Body of pancreas (tissue), 4 donors: ENCODE measurements around the gene HIBCH. TPM values are rescaled to one million over a fixed set of nuclear protein-coding genes. Genes with fewer than 3 reads are reported as not detected.

ENCODE experiments used
- ATAC-seq: fragments of 150-250 bp; one replicate; pipeline ENCODE4 v1.9.1; 2016
- DNase-seq, 4 donors: peaks; one replicate each; pipeline ENCODE4 v3.0.0-alpha.2; 2019
- H3K27ac ChIP-seq, 4 donors: fragments of 200-600 bp; sonication (generic); 1 replicate in 3 of 4; 2 replicates in 1 of 4; pipeline versions ENCODE4 v1.5.1 to v1.6.1; 2016 to 2019; ENCODE audit warnings: mild to moderate bottlenecking in 1 of 4, mixed read lengths in 1 of 4, moderate library complexity in 1 of 4
- H3K27me3 ChIP-seq, 2 donors: fragments of 200-600 bp; sonication (generic); one replicate each; pipeline ENCODE4 v1.6.0; 2016; ENCODE audit warnings: mild to moderate bottlenecking in 1 of 2
- H3K36me3 ChIP-seq, 2 donors: fragments of 200-600 bp; sonication (generic); replicated peaks in 1 of 2; 2 replicates each; pipeline ENCODE4 v1.5.1; 2016; ENCODE audit warnings: low read depth in 2 of 2; ENCODE audit not compliant: insufficient read depth in 1 of 2
- H3K4me1 ChIP-seq: fragments of 200-600 bp; sonication (generic); one replicate; pipeline ENCODE4 v1.6.0; 2016
- H3K4me3 ChIP-seq, 2 donors: fragments of 200-600 bp; sonication (generic); 1 replicate in 1 of 2; 2 replicates in 1 of 2; pipeline ENCODE4 v1.5.1; 2016 to 2019
- H3K9me3 ChIP-seq, 3 donors: fragments of 200-600 bp; sonication (generic); 1 replicate in 2 of 3; 2 replicates in 1 of 3; pipeline ENCODE4 v1.5.1; 2016
- POLR2A ChIP-seq, 3 donors: fragments of 450-650 bp; IDR thresholded peaks; one replicate each; pipeline ENCODE4 v1.6.1; 2016; ENCODE audit warnings: antibody characterized with exemption in 3 of 3, mild to moderate bottlenecking in 2 of 3
- WGBS, 2 donors: methylation state at CpG; one replicate each; pipeline ENCODE4 v1.1.5; 2017; 5-methylcytosine and 5-hydroxymethylcytosine counted together
- intact Hi-C: fragments of 100-400 bp; cut with DNase I; formaldehyde crosslinking; loops from one replicate; pipeline ENCODE4 v1.15.1; 2023
- total RNA-seq, 2 donors: library from RNA; depleted of rRNA; stranded (reverse); fragments of >200 nt; gene quantifications; one replicate each; pipeline ENCODE4 v1.1.0, GENCODE V29; 2016
- TF ChIP-seq, protein P1 (sequence below), 7 experiments: fragments of 450-650 bp in 4 of 7; fragments of 200-600 bp in 3 of 7; sonication (generic) in 3 of 7; IDR thresholded peaks; one replicate each; pipeline ENCODE4 v1.5.1; 2016 to 2019; ENCODE audit warnings: antibody characterized with exemption in 7 of 7

The HIBCH gene
- total RNA-seq, 2 donors from 2014 or later: 19.4 to 21.3 TPM

DNA sequence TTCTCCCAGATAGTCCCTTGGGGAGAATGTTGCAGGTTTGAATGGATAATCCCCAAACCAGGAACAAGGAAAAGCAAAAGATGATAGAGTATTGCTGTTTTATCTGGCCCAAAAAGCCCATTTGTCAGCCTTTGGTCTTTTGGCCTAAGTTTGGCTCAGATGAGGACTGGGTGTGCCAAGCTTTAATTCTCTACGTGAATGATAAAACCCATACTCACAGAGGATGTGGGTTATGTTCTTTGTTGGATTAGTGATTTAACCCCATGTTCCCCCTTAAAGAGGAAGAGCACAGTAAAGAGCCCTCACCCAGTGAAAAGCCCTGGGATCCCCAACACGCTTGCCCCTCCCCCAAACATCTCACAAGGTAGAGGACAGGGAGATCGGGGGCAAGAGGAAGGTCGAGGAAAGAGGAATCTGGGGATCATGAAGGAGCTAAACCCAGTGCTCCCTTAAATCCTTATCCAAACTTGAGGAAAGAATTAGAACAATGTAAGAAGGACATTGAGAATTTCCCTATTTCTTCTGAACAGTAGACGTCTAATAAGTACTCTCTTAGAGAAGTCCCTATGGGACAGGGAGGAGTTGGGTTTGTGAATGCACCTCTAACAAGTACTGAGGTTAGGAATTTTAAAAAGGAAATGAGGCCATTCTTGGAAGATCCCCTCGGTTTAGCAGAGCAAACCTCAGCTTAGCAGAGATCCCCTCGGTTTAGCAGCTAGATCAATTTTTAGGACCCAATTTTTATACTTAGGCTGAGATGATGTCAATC lies 105.0 kb downstream of the HIBCH start:
- no peak for ATAC-seq
- no peak overlapping the region for H3K4me3 ChIP-seq
- DNase-seq: no peak
- WGBS, 2 donors: 76 to 77% methylated on average over 7 of the region's 7 CpGs
- H3K36me3 ChIP-seq: peaks cover 0 to 8% of the 10 kb centered on the region in 2 donors
- no peaks in the 10 kb centered on the region for H3K9me3 ChIP-seq
- no peaks in the 10 kb centered on the region for H3K4me1 ChIP-seq
- no peak for TF ChIP-seq POLR2A (IDR thresholded peaks at IDR 0.05)
- TF ChIP-seq, protein P1, sequence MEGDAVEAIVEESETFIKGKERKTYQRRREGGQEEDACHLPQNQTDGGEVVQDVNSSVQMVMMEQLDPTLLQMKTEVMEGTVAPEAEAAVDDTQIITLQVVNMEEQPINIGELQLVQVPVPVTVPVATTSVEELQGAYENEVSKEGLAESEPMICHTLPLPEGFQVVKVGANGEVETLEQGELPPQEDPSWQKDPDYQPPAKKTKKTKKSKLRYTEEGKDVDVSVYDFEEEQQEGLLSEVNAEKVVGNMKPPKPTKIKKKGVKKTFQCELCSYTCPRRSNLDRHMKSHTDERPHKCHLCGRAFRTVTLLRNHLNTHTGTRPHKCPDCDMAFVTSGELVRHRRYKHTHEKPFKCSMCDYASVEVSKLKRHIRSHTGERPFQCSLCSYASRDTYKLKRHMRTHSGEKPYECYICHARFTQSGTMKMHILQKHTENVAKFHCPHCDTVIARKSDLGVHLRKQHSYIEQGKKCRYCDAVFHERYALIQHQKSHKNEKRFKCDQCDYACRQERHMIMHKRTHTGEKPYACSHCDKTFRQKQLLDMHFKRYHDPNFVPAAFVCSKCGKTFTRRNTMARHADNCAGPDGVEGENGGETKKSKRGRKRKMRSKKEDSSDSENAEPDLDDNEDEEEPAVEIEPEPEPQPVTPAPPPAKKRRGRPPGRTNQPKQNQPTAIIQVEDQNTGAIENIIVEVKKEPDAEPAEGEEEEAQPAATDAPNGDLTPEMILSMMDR (IDR thresholded peaks at IDR 0.05): no peak
- H3K27ac ChIP-seq: no peak overlapping the region
- H3K27me3 ChIP-seq: no peaks in the 10 kb centered on the region
- intact Hi-C loops: no loop called here

DNA sequence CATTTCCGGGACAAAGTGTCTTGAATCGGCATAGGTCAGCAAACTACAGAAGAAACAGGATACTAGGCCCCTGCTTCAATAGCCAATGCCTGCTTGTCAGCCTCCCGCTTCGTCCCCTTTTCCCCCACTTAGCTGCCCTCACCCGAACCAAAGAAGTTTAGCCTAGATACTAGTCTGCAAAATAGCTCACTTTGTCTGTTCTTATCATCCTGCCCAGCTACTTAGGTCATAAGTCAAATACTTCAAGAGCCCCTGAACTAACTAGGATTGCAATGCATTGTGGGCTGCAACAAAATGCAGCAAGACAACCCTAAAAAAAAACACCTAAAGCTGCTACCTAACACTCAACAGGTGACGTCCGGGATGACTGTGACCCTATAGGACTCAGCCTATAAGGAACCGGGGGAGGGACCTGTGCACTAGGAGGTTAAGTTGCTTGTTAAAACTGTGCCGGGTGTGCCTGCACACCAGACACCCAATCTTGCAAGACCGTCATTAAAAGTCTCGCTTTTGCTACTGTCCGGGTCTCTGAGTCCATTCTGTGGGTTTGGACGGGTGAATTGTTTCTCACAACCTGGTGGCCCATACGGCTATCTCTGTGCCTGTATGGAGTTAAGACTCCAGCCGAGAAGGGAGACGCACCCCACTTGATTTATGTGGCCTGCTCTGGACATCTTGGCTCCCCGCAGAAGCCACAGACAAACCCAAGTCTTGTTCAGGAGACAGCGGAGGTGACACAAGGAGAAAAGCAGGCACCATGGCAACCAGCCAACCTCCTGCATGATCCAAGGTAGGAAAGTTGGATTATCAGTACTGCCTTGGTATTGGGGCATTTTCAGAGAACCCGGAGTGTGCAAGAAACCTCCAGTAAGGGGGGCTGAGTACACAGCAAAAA lies 105.9 kb downstream of the HIBCH start:
- Histone ChIP-seq H3K27ac (no peak overlapping the region), H3K9me3 (no peaks in the 10 kb centered on the region), H3K4me1 (no peaks in the 10 kb centered on the region), H3K36me3 (peaks cover 0 to 8% of the 10 kb centered on the region in 2 donors), H3K4me3 (no peak overlapping the region), H3K27me3 (no peaks in the 10 kb centered on the region)
- 91 to 95% methylated on average over 18 to 19 of the region's 19 CpGs for WGBS, 2 donors
- ATAC-seq (no peak), DNase-seq (peak in 1 of 4 donors; percentile 30)
- TF ChIP-seq POLR2A (IDR thresholded peaks at IDR 0.05): no peak
- TF ChIP-seq, protein P1 (IDR thresholded peaks at IDR 0.05): no peak
- intact Hi-C loops: no loop called here

DNA sequence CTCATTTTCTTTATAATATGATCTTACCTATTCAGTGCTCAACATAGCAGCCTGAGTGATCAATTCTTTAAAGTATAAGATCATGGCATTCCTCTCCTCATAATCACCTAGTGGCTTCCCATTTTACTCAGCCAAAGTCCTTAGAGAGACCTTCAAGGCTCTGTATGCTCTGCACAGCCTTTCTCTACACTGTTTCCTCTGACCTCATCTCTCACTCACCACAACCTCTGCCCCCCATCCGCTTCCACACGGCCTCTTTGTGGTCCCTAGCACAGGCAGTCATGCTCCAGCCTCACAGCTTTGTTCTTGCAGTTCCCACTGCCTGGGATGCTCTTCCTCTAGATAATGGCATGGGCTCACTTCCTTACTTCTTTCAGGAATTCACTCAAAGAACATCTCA lies 109.2 kb downstream of the HIBCH start:
- Histone ChIP-seq H3K27me3 (no peaks in the 10 kb centered on the region), H3K4me1 (no peaks in the 10 kb centered on the region), H3K4me3 (no peak overlapping the region), H3K27ac (no peak overlapping the region), H3K9me3 (no peaks in the 10 kb centered on the region), H3K36me3 (peaks cover 0 to 8% of the 10 kb centered on the region in 2 donors)
- no peak for DNase-seq
- TF ChIP-seq POLR2A (IDR thresholded peaks at IDR 0.05): no peak
- 71 to 87% methylated on average over 2 of the region's 2 CpGs for WGBS, 2 donors
- intact Hi-C loops: no loop called here
- no peak for ATAC-seq

DNA sequence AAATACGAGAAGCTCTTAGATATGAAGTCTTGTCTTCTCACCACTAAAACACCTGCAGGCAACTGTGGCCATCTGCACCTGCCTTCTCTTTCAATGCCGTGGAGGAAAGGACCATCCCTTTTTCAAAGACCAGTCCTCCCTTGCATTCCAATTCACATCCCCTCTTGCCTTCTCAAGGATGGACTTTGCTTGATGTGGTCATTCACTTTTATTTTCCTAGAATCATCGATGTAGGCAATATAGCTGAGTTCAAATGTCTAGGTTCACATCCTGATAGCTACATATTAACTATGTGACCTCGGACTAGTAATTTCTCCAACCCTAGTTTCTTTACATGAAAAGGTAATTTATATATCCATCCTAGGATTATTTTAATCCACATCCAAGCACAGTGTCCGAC lies 110.1 kb downstream of the HIBCH start:
- DNase-seq (no peak), ATAC-seq (no peak)
- Histone ChIP-seq H3K9me3 (no peaks in the 10 kb centered on the region), H3K27ac (no peak overlapping the region), H3K4me1 (no peaks in the 10 kb centered on the region), H3K4me3 (no peak overlapping the region), H3K27me3 (no peaks in the 10 kb centered on the region), H3K36me3 (peaks cover 0 to 8% of the 10 kb centered on the region in 2 donors)
- TF ChIP-seq POLR2A (IDR thresholded peaks at IDR 0.05): no peak
- TF ChIP-seq, protein P1 (IDR thresholded peaks at IDR 0.05): no peak
- 93 to 95% methylated on average over 5 of the region's 5 CpGs for WGBS, 2 donors
- intact Hi-C loops: no loop called here

DNA sequence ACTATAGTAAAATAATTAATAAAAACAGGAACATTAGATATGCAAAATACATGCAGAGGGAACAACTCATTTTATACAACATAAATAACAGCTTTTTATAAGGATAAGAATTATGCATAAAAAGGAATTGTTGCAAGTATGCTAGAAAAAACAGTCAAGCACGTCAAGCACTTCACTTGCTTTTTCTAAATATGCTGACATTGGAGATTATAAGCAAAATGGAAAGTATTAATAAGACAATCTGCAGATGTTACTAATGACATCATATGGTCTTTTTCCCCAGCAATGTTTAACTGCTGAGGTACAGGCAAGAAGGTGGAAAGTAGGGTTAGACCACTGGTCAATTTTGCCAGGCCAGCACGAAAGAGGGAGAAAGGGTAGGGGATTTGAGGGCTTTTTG lies 111.7 kb downstream of the HIBCH start:
- Histone ChIP-seq H3K4me3 (no peak overlapping the region), H3K27ac (no peak overlapping the region), H3K9me3 (no peaks in the 10 kb centered on the region), H3K27me3 (no peaks in the 10 kb centered on the region), H3K36me3 (peaks cover 0 to 8% of the 10 kb centered on the region in 2 donors), H3K4me1 (no peaks in the 10 kb centered on the region)
- intact Hi-C loops: no loop called here
- DNase-seq (no peak), ATAC-seq (no peak)
- TF ChIP-seq POLR2A (IDR thresholded peaks at IDR 0.05): no peak
- TF ChIP-seq, protein P1 (IDR thresholded peaks at IDR 0.05): no peak
- WGBS, 2 donors: 55 to 65% methylated on average over 2 of the region's 2 CpGs
